H1 (cell line): ENCODE measurements around the gene CHAC1. TPM values are rescaled to one million over a fixed set of nuclear protein-coding genes. Genes with fewer than 3 reads are reported as not detected.

Experiments
- CTCF ChIA-PET: fragments of 300-600 bp; sonication (Branson Sonifier 250); formaldehyde crosslinking; loops from one replicate; lab custom pipeline; 2021; ENCODE audit not compliant: partially characterized antibody; lab: Charles Lee
- POLR2A ChIA-PET: fragments of 300-600 bp; sonication (Branson Sonifier 250); formaldehyde crosslinking; loops from one replicate; lab custom pipeline; 2021; ENCODE audit warnings: inconsistent platforms; ENCODE audit not compliant: partially characterized antibody; lab: Charles Lee
- DNase-seq, 2 experiments: peaks; one replicate each; pipeline versions ENCODE4 v3.0.0 to v3.0.0-alpha.2; 2010 to 2022; ENCODE audit warnings: low spot score in 2 of 2, low read depth in 1 of 2, mixed read lengths in 1 of 2
- FAIRE-seq: peaks from 2 replicates; lab custom pipeline; 2011; peaks lifted over from hg19 to GRCh38; lab: Jason Lieb, UNC
- H2AFZ ChIP-seq: 2 replicates; pipeline ENCODE4 v1.8.1; 2012; ENCODE audit warnings: low read length, inconsistent platforms
- H2AK5ac ChIP-seq: 2 replicates; pipeline ENCODE4 v1.6.1; 2013; ENCODE audit warnings: low read depth, low read length
- H2BK120ac ChIP-seq: replicated peaks from 2 replicates; pipeline ENCODE3; 2013; ENCODE audit warnings: low read depth, low read length, inconsistent platforms
- H2BK12ac ChIP-seq: 2 replicates; pipeline ENCODE4 v1.6.1; 2013; ENCODE audit warnings: low read depth, low read length
- H2BK15ac ChIP-seq: 2 replicates; pipeline ENCODE4 v1.6.1; 2013; ENCODE audit warnings: low read length
- H2BK20ac ChIP-seq: 2 replicates; pipeline ENCODE4 v1.6.1; 2013; ENCODE audit warnings: low read length
- H2BK5ac ChIP-seq: 2 replicates; pipeline ENCODE4 v1.6.1; 2013; ENCODE audit warnings: low read depth, low read length
- H3K14ac ChIP-seq: 2 replicates; pipeline ENCODE4 v1.6.1; 2013; ENCODE audit warnings: inconsistent platforms; ENCODE audit not compliant: insufficient read length
- H3K18ac ChIP-seq: 2 replicates; pipeline ENCODE4 v1.6.1; 2013; ENCODE audit warnings: low read length; ENCODE audit errors: extremely low read depth
- H3K23ac ChIP-seq: 2 replicates; pipeline ENCODE4 v1.6.1; 2013; ENCODE audit warnings: inconsistent platforms; ENCODE audit not compliant: insufficient read length
- H3K23me2 ChIP-seq: 2 replicates; pipeline ENCODE4 v1.6.1; 2013; ENCODE audit warnings: low read depth, low read length
- H3K27ac ChIP-seq: 2 replicates; pipeline ENCODE4 v1.6.1; 2011; ENCODE audit warnings: low read depth, low read length, inconsistent platforms
- H3K27me3 ChIP-seq, 4 experiments: replicated peaks in 1 of 4; 1 replicate in 1 of 4; 2 replicates in 3 of 4; pipeline versions ENCODE4 v1.6.1 to v1.8.1; 2011 to 2013; ENCODE audit warnings: low read length in 3 of 4, mild to moderate bottlenecking in 3 of 4, inconsistent platforms in 2 of 4, mixed read lengths in 2 of 4, moderate library complexity in 1 of 4; ENCODE audit not compliant: control insufficient read depth in 3 of 4, insufficient read depth in 3 of 4; ENCODE audit errors: extremely low read depth in 1 of 4
- H3K36me3 ChIP-seq, 4 experiments: 2 replicates each; pipeline versions ENCODE4 v1.6.1 to v1.8.1; 2011 to 2013; ENCODE audit warnings: mild to moderate bottlenecking in 4 of 4, low read length in 3 of 4, moderate library complexity in 2 of 4, control low read depth in 1 of 4, inconsistent platforms in 1 of 4; ENCODE audit not compliant: insufficient read depth in 4 of 4, control insufficient read depth in 2 of 4
- H3K4ac ChIP-seq: replicated peaks from 2 replicates; pipeline ENCODE3; 2013; ENCODE audit warnings: low read length, low read depth, mixed read lengths, inconsistent platforms; ENCODE audit not compliant: insufficient read length
- H3K4me1 ChIP-seq, 4 experiments: replicated peaks in 1 of 4; 1 replicate in 1 of 4; 2 replicates in 3 of 4; pipeline versions ENCODE4 v1.6.1 to v1.8.1; 2011 to 2013; ENCODE audit warnings: low read length in 3 of 4, inconsistent platforms in 2 of 4, mixed read lengths in 1 of 4; ENCODE audit not compliant: insufficient read depth in 4 of 4, control insufficient read depth in 3 of 4
- H3K4me2 ChIP-seq, 2 experiments: 2 replicates each; pipeline versions ENCODE4 v1.6.1 to v1.8.1; 2011 to 2013; ENCODE audit warnings: low read depth in 2 of 2, low read length in 2 of 2, control low read depth in 1 of 2, inconsistent platforms in 1 of 2, mild to moderate bottlenecking in 1 of 2; ENCODE audit not compliant: insufficient read depth in 1 of 2
- H3K4me3 ChIP-seq, 4 experiments: fragments of 200-600, 300-600 bp in 1 of 4; sonication (generic), shearing (Covaris generic), sonication (Bioruptor Twin) in 1 of 4; 2 replicates each; pipeline versions ENCODE4 v1.5.1 to v1.8.1; 2011 to 2016; ENCODE audit warnings: low read length in 4 of 4, low read depth in 3 of 4, control low read depth in 2 of 4, inconsistent platforms in 2 of 4, mild to moderate bottlenecking in 2 of 4, mixed read lengths in 1 of 4, moderate library complexity in 1 of 4; ENCODE audit not compliant: insufficient read depth in 2 of 4; ENCODE audit errors: extremely low read depth in 1 of 4
- H3K56ac ChIP-seq: replicated peaks from 2 replicates; pipeline ENCODE3; 2013; ENCODE audit warnings: low read depth, mild to moderate bottlenecking, mixed read lengths, low read length, inconsistent platforms; ENCODE audit not compliant: insufficient read length
- H3K79me1 ChIP-seq: 2 replicates; pipeline ENCODE4 v1.6.1; 2013; ENCODE audit warnings: low read depth, low read length, control low read depth
- H3K79me2 ChIP-seq, 2 experiments: 2 replicates each; pipeline versions ENCODE4 v1.6.1 to v1.8.1; 2012 to 2013; ENCODE audit warnings: low read length in 2 of 2, mild to moderate bottlenecking in 2 of 2, inconsistent platforms in 1 of 2; ENCODE audit not compliant: insufficient read depth in 2 of 2, control insufficient read depth in 1 of 2
- H3K9ac ChIP-seq, 4 experiments: replicated peaks in 1 of 4; 1 replicate in 1 of 4; 2 replicates in 3 of 4; pipeline versions ENCODE4 v1.6.1 to v1.8.1; 2011 to 2013; ENCODE audit warnings: low read depth in 3 of 4, low read length in 3 of 4, control low read depth in 2 of 4, mild to moderate bottlenecking in 2 of 4, moderate library complexity in 2 of 4, inconsistent platforms in 1 of 4; ENCODE audit errors: extremely low read depth in 1 of 4
- H3K9me3 ChIP-seq, 2 experiments: 2 replicates each; pipeline versions ENCODE4 v1.6.1 to v1.8.1; 2012 to 2013; ENCODE audit warnings: mild to moderate bottlenecking in 2 of 2, moderate library complexity in 2 of 2, control low read depth in 1 of 2, inconsistent platforms in 1 of 2, low read depth in 1 of 2, low read length in 1 of 2, mixed read lengths in 1 of 2; ENCODE audit not compliant: insufficient read depth in 2 of 2
- H4K20me1 ChIP-seq, 2 experiments: replicated peaks in 1 of 2; 2 replicates each; pipeline versions ENCODE3 to v1.8.1; 2011 to 2013; ENCODE audit warnings: inconsistent platforms in 2 of 2, low read length in 2 of 2, mild to moderate bottlenecking in 1 of 2; ENCODE audit not compliant: insufficient read depth in 2 of 2, control insufficient read depth in 1 of 2
- H4K5ac ChIP-seq: 2 replicates; pipeline ENCODE4 v1.6.1; 2013; ENCODE audit warnings: low read length, low read depth, mixed read lengths, inconsistent platforms; ENCODE audit not compliant: insufficient read length
- H4K8ac ChIP-seq: 2 replicates; pipeline ENCODE4 v1.8.0; 2013; ENCODE audit warnings: mild to moderate bottlenecking, moderate library complexity, low read length, inconsistent platforms; ENCODE audit not compliant: insufficient read depth; ENCODE audit errors: extremely low read depth
- H4K91ac ChIP-seq: replicated peaks from 2 replicates; pipeline ENCODE3; 2013; ENCODE audit warnings: low read length, mixed read lengths, inconsistent platforms; ENCODE audit not compliant: insufficient read length
- ATF3 ChIP-seq: IDR thresholded peaks from 2 replicates; pipeline ENCODE4 v1.6.1; 2011; ENCODE audit warnings: low read depth, mild to moderate bottlenecking, low read length; ENCODE audit not compliant: insufficient read depth
- JUND ChIP-seq: IDR thresholded peaks from 2 replicates; pipeline ENCODE4 v1.6.1; 2011; ENCODE audit warnings: mild to moderate bottlenecking, improper control_type of control experiment, low read length
- POU5F1 ChIP-seq: IDR thresholded peaks from 2 replicates; pipeline ENCODE4 v1.6.1; 2011; ENCODE audit warnings: low read depth, mild to moderate bottlenecking, low read length, moderate library complexity
- SIX5 ChIP-seq: IDR thresholded peaks from 2 replicates; pipeline ENCODE4 v1.6.1; 2011; ENCODE audit warnings: mild to moderate bottlenecking, low read depth, low read length
- WGBS, 2 experiments: shearing (Covaris generic) in 1 of 2; methylation state at CpG; one replicate each; pipeline versions ENCODE4 v1.1.6 to v1.1.7; 2013 to 2015; ENCODE audit warnings: low lambda C conversion rate in 2 of 2, mixed read lengths in 2 of 2, inconsistent platforms in 1 of 2, low coverage in 1 of 2, missing lambda C conversion rate in 1 of 2; ENCODE audit not compliant: insufficient replicate concordance in 2 of 2, insufficient coverage in 1 of 2, insufficient read length in 1 of 2; ENCODE audit errors: extremely low coverage in 1 of 2, missing lambda C conversion rate in 1 of 2; 5-methylcytosine and 5-hydroxymethylcytosine counted together
- polyA plus RNA-seq, 7 experiments: library from polyadenylated mRNA; depleted of rRNA in 3 of 7; stranded (reverse) in 5 of 7; unstranded in 2 of 7; fragments of >200 nt in 5 of 7; fragments of 200-250 nt in 2 of 7; gene quantifications; 1 replicate in 5 of 7; 2 replicates in 1 of 7; 4 replicates in 1 of 7; pipeline versions ENCODE4 v1.2.1 to v1.2.3, GENCODE V29; 2011 to 2013; ENCODE audit warnings: missing spikeins in 2 of 7, mixed read lengths in 2 of 7
- total RNA-seq: library from RNA; stranded (reverse); fragmentation: NEBNext Ultra II Directional; extraction: Animal tissue kit (Norgen Biotek cat#: 25700); gene quantifications from 2 replicates; pipeline ENCODE4 v1.2.1, GENCODE V29; 2021

Gene CHAC1
- total and polyA plus RNA-seq, 2 of the 8 experiments (the other 6 are each of a cell fraction or from before 2014, with no cell fraction given): 34.3 to 159 TPM

GRCh38 chr15:40949756-40950207 is 3.5 kb upstream of the CHAC1 start:
- Histone ChIP-seq H4K91ac (no peak overlapping the region), H2BK20ac (0 out of 2 replicates have a peak overlapping the region, but pooled peaks have one; percentile 8), H3K23me2 (peaks cover 10% of the 10 kb centered on the region), H2BK120ac (no peak overlapping the region), H3K9ac (no peak overlapping the region), H3K4me2 (no peak overlapping the region), H3K27ac (no peak overlapping the region), H3K4me1 (peaks cover 2 to 20% (median 7%) of the 10 kb centered on the region in 4 experiments), H3K79me1 (no peaks in the 10 kb centered on the region), H3K23ac (no peak overlapping the region), H3K79me2 (peaks cover 0 to 9% of the 10 kb centered on the region in 2 experiments; a peak in 2 of 4 replicates), H3K56ac (no peak overlapping the region), H3K18ac (no peak overlapping the region), H3K14ac (no peak overlapping the region), H2AK5ac (0 out of 2 replicates have a peak overlapping the region, but pooled peaks have one; percentile 24), H2AFZ (no peak overlapping the region), H3K27me3 (no peaks in the 10 kb centered on the region), H2BK12ac (peak overlapping the region; percentile 12; the same call in 1 of the 2 replicates), H2BK5ac (no peak overlapping the region), H4K5ac (no peak overlapping the region), H3K4ac (no peak overlapping the region), H3K36me3 (peaks cover 0 to 8% (median 0%) of the 10 kb centered on the region in 4 experiments; a peak in 3 of 8 replicates), H4K8ac (no peak overlapping the region), H3K4me3 (no peak overlapping the region), H4K20me1 (no peaks in the 10 kb centered on the region), H2BK15ac (no peak overlapping the region), H3K9me3 (no peaks in the 10 kb centered on the region)
- 69% methylated on average over 7 of the region's 7 CpGs; no CpG with 5 or more reads in 1 of the 2 experiments for WGBS, 2 experiments
- no peak for FAIRE-seq
- DNase-seq: no peak
- ChIA-PET CTCF (interaction anchor here (0.7 to 33.1 kb wide), 7 partner anchors 9 to 259 kb away, joined by 3 to 590 read pairs (median 7); partner anchors contain the start of gene DLL4), POLR2A (interaction anchor here (1.1 to 43.8 kb wide), 4 partner anchors 2 to 166 kb away, joined by 3 to 1505 read pairs (median 755); partner anchors contain the start of genes CHAC1, DLL4 and INO80)
- TF ChIP-seq SIX5 (no peak), POU5F1 (no peak), ATF3 (no peak), JUND (no peak)
